KOPT-K1 (cell line): ENCODE data around the gene DNAH12.
A peak's percentile ranks its signal among the peaks of the same experiment; 100 is the strongest.

Experiments
- H3K27ac ChIP-seq: fragments of 200-600 bp; sonication (generic); 2 replicates; pipeline ENCODE4 v1.5.1; 2016; ENCODE audit warnings: antibody characterized with exemption, mild to moderate bottlenecking, low read depth, low read length; ENCODE audit not compliant: poor library complexity, severe bottlenecking
- H3K36me3 ChIP-seq: fragments of 200-600 bp; sonication (generic); 2 replicates; pipeline ENCODE4 v1.5.1; 2017; ENCODE audit warnings: antibody characterized with exemption, mild to moderate bottlenecking, low read length, moderate library complexity; ENCODE audit not compliant: insufficient read depth
- H3K9me3 ChIP-seq: fragments of 200-600 bp; sonication (generic); 2 replicates; pipeline ENCODE4 v1.5.1; 2017; ENCODE audit warnings: antibody characterized with exemption, low read length, mild to moderate bottlenecking; ENCODE audit not compliant: insufficient read depth, poor library complexity, severe bottlenecking

Gene DNAH12

GRCh38 chr3:57544181-57545125 is at the start of gene DNAH12:
Gene DNAH12, minus strand, starts transcription at chr3:57544344. Its CDS starts 1,474 bp downstream, at chr3:57542870.
- Histone ChIP-seq H3K27ac (no peak within 1 kb of the TSS), H3K9me3 (no peaks in the 10 kb centered on the region)

GRCh38 chr3:57592306-57592705 is 48.2 kb upstream of the DNAH12 start:
- H3K36me3 ChIP-seq, result peaks cover 55% of the 10 kb centered on the region
- no peak overlapping the region for H3K27ac ChIP-seq

More at GRCh38 chr3:57544181-57545125, at the start of gene DNAH12:
- no peaks in the 10 kb centered on the region for H3K36me3 ChIP-seq

DNA sequence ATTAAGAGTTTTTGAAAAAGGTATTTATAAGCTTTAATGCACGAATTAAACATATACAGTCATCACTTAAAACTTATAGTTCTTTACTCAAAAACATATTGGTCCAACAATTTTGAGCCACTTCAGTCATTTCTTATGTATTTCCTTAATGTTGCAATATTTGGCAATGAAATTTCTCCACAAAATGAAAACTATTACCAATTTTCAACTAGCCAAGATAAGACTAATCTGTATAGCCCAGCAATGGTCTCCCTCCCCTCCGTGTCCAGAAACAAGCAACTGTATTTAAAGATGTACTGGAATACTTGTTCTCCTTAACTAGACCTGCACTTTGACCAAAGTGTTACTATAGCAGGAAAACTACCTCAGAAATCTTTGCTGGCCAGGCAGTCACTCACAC is 43.8 kb upstream of the DNAH12 start:
- Histone ChIP-seq H3K36me3 (peaks cover 74% of the 10 kb centered on the region), H3K9me3 (no peaks in the 10 kb centered on the region), H3K27ac (no peak overlapping the region)

More at GRCh38 chr3:57592306-57592705, 48.2 kb upstream of the DNAH12 start:
- no peaks in the 10 kb centered on the region for H3K9me3 ChIP-seq

- H3K27ac ChIP-seq, result no peak overlapping the region
- H3K9me3 ChIP-seq, result no peaks in the 10 kb centered on the region
- H3K36me3 ChIP-seq, result peaks cover 74% of the 10 kb centered on the region
Observed at GRCh38 chr3:57586778-57587177, 42.6 kb upstream of the DNAH12 start.

- H3K9me3 ChIP-seq, result no peaks in the 10 kb centered on the region
Observed at GRCh38 chr3:57583544-57583943, 39.4 kb upstream of the DNAH12 start.

GRCh38 chr3:57582474-57583168 is 38.5 kb upstream of the DNAH12 start:
- Histone ChIP-seq H3K27ac (no peak overlapping the region), H3K9me3 (no peaks in the 10 kb centered on the region), H3K36me3 (peaks cover 86% of the 10 kb centered on the region)

More at GRCh38 chr3:57583544-57583943, 39.4 kb upstream of the DNAH12 start:
- Histone ChIP-seq H3K27ac (no peak overlapping the region), H3K36me3 (peaks cover 85% of the 10 kb centered on the region)

GRCh38 chr3:57577801-57578200 is 33.7 kb upstream of the DNAH12 start:
- H3K36me3 ChIP-seq, result peaks cover 98% of the 10 kb centered on the region
- H3K27ac ChIP-seq, result peak overlapping the region; percentile 3
- H3K9me3 ChIP-seq, result no peaks in the 10 kb centered on the region

- Histone ChIP-seq H3K27ac (no peak overlapping the region), H3K9me3 (no peaks in the 10 kb centered on the region), H3K36me3 (peaks cover 98% of the 10 kb centered on the region)
Observed at GRCh38 chr3:57575966-57576626, 32.0 kb upstream of the DNAH12 start.

GRCh38 chr3:57572096-57572495 is 28.0 kb upstream of the DNAH12 start:
- Histone ChIP-seq H3K27ac (no peak overlapping the region), H3K36me3 (peaks cover 100% of the 10 kb centered on the region)

GRCh38 chr3:57570878-57571277 is 26.7 kb upstream of the DNAH12 start:
- H3K36me3 ChIP-seq, result peaks cover 100% of the 10 kb centered on the region
- no peaks in the 10 kb centered on the region for H3K9me3 ChIP-seq

More at GRCh38 chr3:57572096-57572495, 28.0 kb upstream of the DNAH12 start:
- no peaks in the 10 kb centered on the region for H3K9me3 ChIP-seq

GRCh38 chr3:57569859-57570450 is 25.8 kb upstream of the DNAH12 start:
- peaks cover 100% of the 10 kb centered on the region for H3K36me3 ChIP-seq
- no peaks in the 10 kb centered on the region for H3K9me3 ChIP-seq
- no peak overlapping the region for H3K27ac ChIP-seq

More at GRCh38 chr3:57570878-57571277, 26.7 kb upstream of the DNAH12 start:
- H3K27ac ChIP-seq, result no peak overlapping the region

GRCh38 chr3:57559526-57559925 is 15.4 kb upstream of the DNAH12 start:
- Histone ChIP-seq H3K27ac (no peak overlapping the region), H3K36me3 (peaks cover 70% of the 10 kb centered on the region), H3K9me3 (no peaks in the 10 kb centered on the region)

DNA sequence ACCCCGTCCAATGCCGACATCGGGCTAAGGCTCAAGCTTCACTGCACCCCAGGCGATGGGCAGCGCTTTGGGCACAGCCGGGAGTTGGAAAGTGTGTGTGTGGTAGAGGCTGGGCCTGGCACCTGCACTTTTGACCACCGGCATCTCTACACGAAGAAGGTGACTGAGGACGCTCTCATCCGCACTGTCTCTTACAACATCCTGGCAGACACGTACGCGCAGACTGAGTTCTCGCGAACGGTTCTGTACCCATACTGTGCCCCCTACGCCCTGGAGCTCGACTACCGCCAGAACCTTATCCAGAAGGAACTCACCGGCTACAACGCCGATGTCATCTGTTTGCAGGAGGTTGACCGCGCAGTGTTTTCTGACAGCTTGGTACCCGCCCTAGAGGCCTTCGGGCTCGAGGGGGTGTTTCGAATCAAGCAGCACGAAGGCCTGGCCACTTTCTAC is 13.0 kb upstream of the DNAH12 start:
- Histone ChIP-seq H3K27ac (peak overlapping the region; percentile 87), H3K36me3 (peaks cover 47% of the 10 kb centered on the region), H3K9me3 (no peaks in the 10 kb centered on the region)

- Histone ChIP-seq H3K36me3 (peaks cover 42% of the 10 kb centered on the region), H3K9me3 (no peaks in the 10 kb centered on the region), H3K27ac (peak overlapping the region; percentile 87)
Observed at GRCh38 chr3:57556459-57557084, 12.4 kb upstream of the DNAH12 start.
